Stimulated activated CD8-positive, alpha-beta memory T cell treated with anti-CD3 and anti-CD28 coated beads, Interleukin-7, amount 100 ng/mL, for 48 hours (primary cell): ENCODE results near the gene CCPG1.
A peak's percentile ranks its signal among the peaks of the same experiment; 100 is the strongest.
"Not testable (repeated sequence)": the region's sequence is repeated elsewhere in the genome, so short reads cannot be mapped to it uniquely, and the experiment has no call there.

Experiments used
- DNase-seq, 2 donors: peaks; one replicate each; pipeline ENCODE4 v3.0.0-alpha.2; 2020; ENCODE audit warnings: low read depth in 1 of 2; ENCODE audit errors: extremely low read depth in 1 of 2

The CCPG1 gene

GRCh38 chr15:55408012-55408928 lies at the start of gene CCPG1, which contains the start of gene PIERCE2:
TSS of gene CCPG1 (minus strand) at chr15:55408359. CDS start at chr15:55389424, 18,935 bp downstream.
TSS of gene PIERCE2 (plus strand) at chr15:55408495. CDS start at chr15:55408769, 274 bp downstream.
- peak; percentile 82 to 85 for DNase-seq

- no peak for DNase-seq
Measured at GRCh38 chr15:55457401-55458022, 49.4 kb upstream of the CCPG1 start.

- DNase-seq = not testable (repeated sequence)
Measured at GRCh38 chr15:55447030-55447394, 38.9 kb upstream of the CCPG1 start.

GRCh38 chr15:55446379-55447029 lies 38.3 kb upstream of the CCPG1 start:
- DNase-seq = not testable (repeated sequence)

- DNase-seq = not testable (repeated sequence)
Measured at GRCh38 chr15:55445936-55446335, 37.8 kb upstream of the CCPG1 start.

GRCh38 chr15:55443141-55443540 lies 35.0 kb upstream of the CCPG1 start:
- not testable (repeated sequence) for DNase-seq

GRCh38 chr15:55434989-55435825 lies 27.0 kb upstream of the CCPG1 start:
- no peak for DNase-seq

GRCh38 chr15:55422089-55422488 lies 13.9 kb upstream of the CCPG1 start:
- no peak for DNase-seq

- DNase-seq = no peak
Measured at GRCh38 chr15:55420171-55420866, 12.2 kb upstream of the CCPG1 start.

- not testable (repeated sequence) for DNase-seq
Measured at GRCh38 chr15:55417678-55418077, 9.5 kb upstream of the CCPG1 start.

- DNase-seq = not testable (repeated sequence)
Measured at GRCh38 chr15:55408976-55409375, 817 bp upstream of the CCPG1 start.

- no peak for DNase-seq
Measured at GRCh38 chr15:55407498-55408011, 604 bp downstream of the CCPG1 start.

GRCh38 chr15:55403531-55403930 lies 4.6 kb downstream of the CCPG1 start:
- DNase-seq = no peak

GRCh38 chr15:55402707-55403106 lies 5.5 kb downstream of the CCPG1 start:
- DNase-seq = no peak

- no peak for DNase-seq
Measured at GRCh38 chr15:55401786-55402246, 6.3 kb downstream of the CCPG1 start.

GRCh38 chr15:55400050-55400449 lies 8.1 kb downstream of the CCPG1 start:
- not testable (repeated sequence) for DNase-seq

GRCh38 chr15:55398243-55398642 lies 9.9 kb downstream of the CCPG1 start:
- no peak for DNase-seq

GRCh38 chr15:55394694-55395093 lies 13.5 kb downstream of the CCPG1 start:
- DNase-seq = no peak

GRCh38 chr15:55389264-55389607 lies 18.9 kb downstream of the CCPG1 start:
- DNase-seq = no peak

GRCh38 chr15:55387027-55387426 lies 21.1 kb downstream of the CCPG1 start:
- DNase-seq = no peak
